Neural progenitor cell (in vitro differentiated cells): ENCODE measurements around the gene VMP1.

Experiments used
- CTCF ChIP-seq: fragments of 200-600 bp; sonication (generic); IDR thresholded peaks from 2 replicates; pipeline ENCODE4 v1.5.1; 2017; ENCODE audit warnings: antibody characterized with exemption, mild to moderate bottlenecking
- EZH2 ChIP-seq: fragments of 200-600 bp; sonication (generic); IDR thresholded peaks from 2 replicates; pipeline ENCODE4 v1.6.1; 2017; ENCODE audit warnings: antibody characterized with exemption, mild to moderate bottlenecking, moderate library complexity

GRCh38 chr17:59723041-59723440 is 15.6 kb downstream of the VMP1 start:
- TF ChIP-seq CTCF: no peak
- TF ChIP-seq EZH2: no peak
